ENCODE measurements around the gene CREB3L2. TPM values are rescaled to one million over a fixed set of nuclear protein-coding genes. Genes with fewer than 3 reads are reported as not detected.

Gene CREB3L2
- polyA plus RNA-seq, 3 donors, result 6.9 to 12.9 (median 11.9) TPM

- intact Hi-C loops (cut with micrococcal nuclease), result no loop called here
- TF ChIP-seq CTCF (IDR thresholded peaks at IDR 0.05), result no peak
- Histone ChIP-seq H3K4me2 (replicated peaks; ENCODE audit: extremely low read depth, low read length, poor library complexity, severe bottlenecking) (no peak overlapping the region), H3K4me1 (ENCODE audit: control insufficient read depth in 1 of 2, insufficient read depth in 2 of 2, low read length in 2 of 2) (peaks cover 25% of the 10 kb centered on the region in 2 donors), H3K36me3 (replicated peaks in 1 of 2; ENCODE audit: control insufficient read depth in 1 of 2, insufficient read depth in 2 of 2, low read length in 2 of 2) (peaks cover 0 to 5% of the 10 kb centered on the region in 2 donors), H4K20me1 (ENCODE audit: insufficient read depth, low read length) (peaks cover 7% of the 10 kb centered on the region), H3K9me3 (replicated peaks in 1 of 2; ENCODE audit: control insufficient read depth in 1 of 2, insufficient read depth in 1 of 2, low read length in 2 of 2) (no peaks in the 10 kb centered on the region), H3K79me2 (ENCODE audit: insufficient read depth, low read length) (peaks cover 54% of the 10 kb centered on the region), H3K27ac (ENCODE audit: low read depth in 1 of 2, low read length in 2 of 2) (no peak overlapping the region), H2AFZ (ENCODE audit: insufficient read depth, low read depth, low read length, poor library complexity, severe bottlenecking) (no peak overlapping the region), H3K27me3 (ENCODE audit: control insufficient read depth in 2 of 2, insufficient read depth in 2 of 2, low read length in 2 of 2) (no peaks in the 10 kb centered on the region), H3K9ac (ENCODE audit: insufficient read depth, low read length, poor library complexity, severe bottlenecking) (no peak overlapping the region), H3K4me3 (replicated peaks in 1 of 3; ENCODE audit: low read depth in 2 of 3, low read length in 3 of 3) (no peak overlapping the region)
- 93% methylated on average over 3 of the region's 5 CpGs for WGBS (ENCODE audit: insufficient coverage)
- H3K9me3 Mint-ChIP-seq, result no peaks in the 10 kb centered on the region
- peaks cover 35% of the 10 kb centered on the region for H3K4me1 Mint-ChIP-seq
- peaks cover 11 to 30% of the 10 kb centered on the region in 2 donors for H3K36me3 Mint-ChIP-seq
- peak overlapping the region in 1 of 7 donors; percentile 13 for H3K27ac Mint-ChIP-seq
- no peak for DNase-seq
- no peak overlapping the region for H3K4me3 Mint-ChIP-seq
- peaks cover 0 to under 1% (median 0%) of the 10 kb centered on the region in 3 donors for H3K27me3 Mint-ChIP-seq (ENCODE audit: low read depth in 3 of 3)
Observed at GRCh38 chr7:137956591-137956990, 45.3 kb downstream of the CREB3L2 start.

- Histone ChIP-seq H3K79me2 (ENCODE audit: insufficient read depth, low read length) (peaks cover 54% of the 10 kb centered on the region), H3K27ac (ENCODE audit: low read depth in 1 of 2, low read length in 2 of 2) (no peak overlapping the region), H2AFZ (ENCODE audit: insufficient read depth, low read depth, low read length, poor library complexity, severe bottlenecking) (no peak overlapping the region), H3K27me3 (ENCODE audit: control insufficient read depth in 2 of 2, insufficient read depth in 2 of 2, low read length in 2 of 2) (no peaks in the 10 kb centered on the region), H3K4me2 (replicated peaks; ENCODE audit: extremely low read depth, low read length, poor library complexity, severe bottlenecking) (no peak overlapping the region), H3K4me1 (ENCODE audit: control insufficient read depth in 1 of 2, insufficient read depth in 2 of 2, low read length in 2 of 2) (peaks cover 21% of the 10 kb centered on the region in 2 donors), H3K9ac (ENCODE audit: insufficient read depth, low read length, poor library complexity, severe bottlenecking) (no peak overlapping the region), H4K20me1 (ENCODE audit: insufficient read depth, low read length) (peaks cover 5% of the 10 kb centered on the region), H3K4me3 (replicated peaks in 1 of 3; ENCODE audit: low read depth in 2 of 3, low read length in 3 of 3) (no peak overlapping the region), H3K9me3 (replicated peaks in 1 of 2; ENCODE audit: control insufficient read depth in 1 of 2, insufficient read depth in 1 of 2, low read length in 2 of 2) (no peaks in the 10 kb centered on the region), H3K36me3 (replicated peaks in 1 of 2; ENCODE audit: control insufficient read depth in 1 of 2, insufficient read depth in 2 of 2, low read length in 2 of 2) (peaks cover 0 to 5% of the 10 kb centered on the region in 2 donors)
- WGBS (ENCODE audit: insufficient coverage), result no CpG with 5 or more reads among the region's 5 CpGs
- no peak for TF ChIP-seq CTCF (IDR thresholded peaks at IDR 0.05)
- Mint-ChIP-seq H3K9me3 (no peaks in the 10 kb centered on the region), H3K4me1 (peaks cover 31% of the 10 kb centered on the region), H3K27me3 (ENCODE audit: low read depth in 3 of 3) (no peaks in the 10 kb centered on the region), H3K4me3 (no peak overlapping the region), H3K27ac (peak overlapping the region in 1 of 7 donors; percentile 13), H3K36me3 (peaks cover 11 to 30% of the 10 kb centered on the region in 2 donors)
- intact Hi-C loops (cut with micrococcal nuclease), result no loop called here
- no peak for DNase-seq
Observed at GRCh38 chr7:137956183-137956582, 45.7 kb downstream of the CREB3L2 start.

Data from CD14-positive monocyte (primary cell).